GM12878 (cell line): ENCODE results near the gene LITAF. TPM values are rescaled to one million over a fixed set of nuclear protein-coding genes. Genes with fewer than 3 reads are reported as not detected.

Source experiments
- ATAC-seq: fragments of 200-7000 bp; cut with Tn5 transposase; 3 replicates; pipeline ENCODE4 v1.9.1; 2020; ENCODE audit warnings: mild to moderate bottlenecking, moderate library complexity
- BruUV-seq: library from RNA; stranded (reverse); fragments of 400-500 nt; replicated peaks from 2 replicates; lab custom pipeline; 2021; lab: Mats Ljungman, UMichigan
- CTCF ChIA-PET: fragments of 300-600 bp; sonication (Branson Sonifier 250); formaldehyde crosslinking; extraction: SDS; loops from one replicate; lab custom pipeline; 2021; ENCODE audit warnings: inconsistent platforms; lab: Yijun Ruan, JAX
- POLR2A ChIA-PET: fragments of 350-600 bp; formaldehyde crosslinking; extraction: SDS; loops from one replicate; lab custom pipeline; 2021; ENCODE audit warnings: inconsistent platforms; lab: Charles Lee
- RAD21 ChIA-PET: fragments of 300-600 bp; sonication (Branson Sonifier 250); formaldehyde crosslinking; loops from one replicate; lab custom pipeline; 2023; ENCODE audit warnings: antibody characterized with exemption; ENCODE audit not compliant: unreplicated experiment; lab: Charles Lee
- SMC1A ChIA-PET: fragments of 300-600 bp; sonication (Branson Sonifier 250); formaldehyde crosslinking; loops from one replicate; lab custom pipeline; 2023; ENCODE audit not compliant: unreplicated experiment, uncharacterized antibody; lab: Charles Lee
- DNase-seq: peaks from one replicate; pipeline ENCODE4 v3.0.0-alpha.2; 2011; ENCODE audit warnings: low read depth, low spot score
- FAIRE-seq: peaks from 3 replicates; lab custom pipeline; 2011; peaks lifted over from hg19 to GRCh38; lab: Jason Lieb, UNC
- H2AFZ ChIP-seq: 2 replicates; pipeline ENCODE4 v1.6.0; 2011; ENCODE audit warnings: low read depth, low read length, control low read depth; ENCODE audit not compliant: control insufficient read depth
- H3K27ac ChIP-seq: 2 replicates; pipeline ENCODE4 v1.5.1; 2011; ENCODE audit warnings: control low read depth; ENCODE audit not compliant: control insufficient read depth, insufficient read depth
- H3K27me3 ChIP-seq, 2 experiments: replicated peaks in 1 of 2; 2 replicates each; pipeline versions ENCODE4 v1.6.0 to v1.6.1; 2011; ENCODE audit warnings: low read length in 1 of 2; ENCODE audit not compliant: control insufficient read depth in 2 of 2, insufficient read depth in 2 of 2
- H3K36me3 ChIP-seq, 2 experiments: 2 replicates each; pipeline ENCODE4 v1.5.1; 2011; ENCODE audit warnings: low read length in 1 of 2; ENCODE audit not compliant: control insufficient read depth in 2 of 2, insufficient read depth in 2 of 2
- H3K4me1 ChIP-seq: 2 replicates; pipeline ENCODE4 v1.6.1; 2011; ENCODE audit warnings: mild to moderate bottlenecking, low read length, moderate library complexity, mixed read lengths; ENCODE audit not compliant: control insufficient read depth, insufficient read depth
- H3K4me2 ChIP-seq: 2 replicates; pipeline ENCODE4 v1.6.0; 2011; ENCODE audit warnings: control low read depth; ENCODE audit not compliant: control insufficient read depth, insufficient read depth
- H3K4me3 ChIP-seq: fragments of 200-600 bp; sonication (generic); 2 replicates; pipeline ENCODE4 v1.5.1; 2016
- H3K79me2 ChIP-seq: 2 replicates; pipeline ENCODE4 v1.6.0; 2011; ENCODE audit warnings: low read length; ENCODE audit not compliant: control insufficient read depth, insufficient read depth
- H3K9ac ChIP-seq: 2 replicates; pipeline ENCODE4 v1.8.0; 2011; ENCODE audit warnings: low read length, control low read depth, mixed read lengths; ENCODE audit not compliant: control insufficient read depth, insufficient read depth
- H3K9me3 ChIP-seq: replicated peaks from 3 replicates; pipeline ENCODE4 v1.5.1; 2011; ENCODE audit warnings: mild to moderate bottlenecking, low read length; ENCODE audit not compliant: control insufficient read depth, insufficient read depth
- H4K20me1 ChIP-seq: 2 replicates; pipeline ENCODE4 v1.6.0; 2011; ENCODE audit not compliant: control insufficient read depth, insufficient read depth
- KLF5 ChIP-seq: fragments of 450-650 bp; IDR thresholded peaks from 2 replicates; pipeline ENCODE4 v1.6.1; 2014; ENCODE audit warnings: mild to moderate bottlenecking; ENCODE audit not compliant: partially characterized antibody
- NKRF ChIP-seq: fragments of 450-650 bp; conservative IDR thresholded peaks from 2 replicates; pipeline ENCODE4 v1.6.1; 2017; ENCODE audit warnings: mild to moderate bottlenecking, moderate library complexity
- SRF ChIP-seq, 2 experiments: IDR thresholded peaks; 2 replicates each; pipeline ENCODE4 v1.6.1; 2011; ENCODE audit warnings: low read depth in 2 of 2, low read length in 2 of 2, mild to moderate bottlenecking in 1 of 2, moderate library complexity in 1 of 2
- ZBTB40 ChIP-seq: fragments of 450-650 bp; IDR thresholded peaks from 2 replicates; pipeline ENCODE4 v1.6.1; 2016; ENCODE audit warnings: mild to moderate bottlenecking, moderate library complexity, borderline replicate concordance
- ZZZ3 ChIP-seq: IDR thresholded peaks from 2 replicates; pipeline ENCODE4 v1.6.1; 2011; ENCODE audit warnings: low read depth; ENCODE audit not compliant: control insufficient read depth, insufficient read length
- WGBS: methylation state at CpG from one replicate; pipeline ENCODE4 v1.1.6; 2016; ENCODE audit warnings: low lambda C conversion rate; ENCODE audit not compliant: insufficient replicate concordance, insufficient coverage; ENCODE audit errors: missing lambda C conversion rate; 5-methylcytosine and 5-hydroxymethylcytosine counted together
- in situ Hi-C: fragments of 300-500 bp; cut with MboI; formaldehyde crosslinking; loops from 9 replicates; pipeline ENCODE4 v1.14.3; 2018; ENCODE audit warnings: mixed read lengths
- intact Hi-C: fragments of 100-400 bp; cut with micrococcal nuclease; formaldehyde crosslinking; loops from one replicate; pipeline ENCODE4 v1.14.2; 2022; ENCODE audit not compliant: unreplicated experiment
- polyA plus RNA-seq, 11 experiments: library from polyadenylated mRNA; depleted of rRNA in 4 of 11; unstranded in 6 of 11; stranded (reverse) in 5 of 11; fragments of >200 nt; fragmentation: Nextera tagmentation in 4 of 11; fragmentation: Illumina TruSeq in 1 of 11; extraction: Ambion mirVana in 4 of 11; extraction: Trizol in 1 of 11; gene quantifications; 1 replicate in 1 of 11; 2 replicates in 10 of 11; pipeline versions ENCODE4 v1.2.1 to v1.2.3, GENCODE V29; 2011 to 2016; ENCODE audit warnings: inconsistent platforms in 2 of 11, missing spikeins in 2 of 11, low read depth in 1 of 11
- total RNA-seq, 4 experiments: library from RNA; depleted of rRNA in 3 of 4; stranded (reverse); fragments of >200 nt in 3 of 4; fragmentation: Illumina TruSeq in 1 of 4; extraction: Trizol in 1 of 4; gene quantifications; 2 replicates each; pipeline versions ENCODE4 v1.2.1 to v1.2.3, GENCODE V29; 2013 to 2021

Gene LITAF
- total and polyA plus RNA-seq, 10 of the 15 experiments (the other 5 are each of a cell fraction or from before 2014, with no cell fraction given): 99.2 to 211 (median 147) TPM

GRCh38 chr16:11632455-11632939, 45.8 kb upstream of the LITAF start:
- 61% methylated on average over 14 of the region's 15 CpGs for WGBS
- intact Hi-C loops: no loop called here
- peaks cover 8% of the 10 kb centered on the region for H3K4me1 ChIP-seq
- no TSS peak for BruUV-seq
- RAD21 ChIA-PET: interaction anchor here (1.1 kb wide), 1 partner anchor 48 kb away, joined by 3 read pairs; no protein-coding TSS in a partner anchor
- CTCF ChIA-PET: interaction anchor here (1.0 to 4.3 kb wide), 3 partner anchors 9 to 100 kb away, joined by 3 to 31 read pairs (median 4); no protein-coding TSS in a partner anchor
- ATAC-seq: no peak
- H4K20me1 ChIP-seq: no peaks in the 10 kb centered on the region
- no peak overlapping the region for H3K27ac ChIP-seq
- H3K9ac ChIP-seq: no peak overlapping the region
- no peaks in the 10 kb centered on the region; a peak in 1 of 4 replicates for H3K27me3 ChIP-seq
- POLR2A ChIA-PET: no interaction called here
- no peak for TF ChIP-seq KLF5
- TF ChIP-seq ZZZ3: no peak
- TF ChIP-seq NKRF: no peak
- TF ChIP-seq, all 136 proteins: peak for 0
- FAIRE-seq (no peak), DNase-seq (no peak)
- SMC1A ChIA-PET: interaction anchor here (1.0 to 2.0 kb wide), 2 partner anchors 100 to 223 kb away, joined by 3 to 6 read pairs; no protein-coding TSS in a partner anchor
- Histone ChIP-seq H3K79me2 (no peaks in the 10 kb centered on the region), H3K9me3 (no peaks in the 10 kb centered on the region; the same call in 2 of the 3 replicates), H3K36me3 (no peaks in the 10 kb centered on the region), H3K4me3 (no peak overlapping the region), H3K4me2 (no peak overlapping the region), H2AFZ (no peak overlapping the region)
- in situ Hi-C loops: no loop called here

GRCh38 chr16:11631214-11631613, 44.5 kb upstream of the LITAF start:
- in situ Hi-C loops: no loop called here
- DNase-seq (no peak), ATAC-seq (no peak), FAIRE-seq (no peak)
- CTCF ChIA-PET: interaction anchor here (1.0 to 4.3 kb wide), 2 partner anchors 11 to 96 kb away, joined by 3 to 31 read pairs; no protein-coding TSS in a partner anchor
- Histone ChIP-seq H3K79me2 (no peaks in the 10 kb centered on the region), H3K27me3 (no peaks in the 10 kb centered on the region), H3K4me1 (peaks cover 8% of the 10 kb centered on the region), H3K9ac (no peak overlapping the region), H2AFZ (no peak overlapping the region), H4K20me1 (no peaks in the 10 kb centered on the region), H3K4me2 (no peak overlapping the region), H3K36me3 (no peaks in the 10 kb centered on the region), H3K27ac (no peak overlapping the region), H3K9me3 (no peaks in the 10 kb centered on the region; the same call in 2 of the 3 replicates)
- intact Hi-C loops: no loop called here
- WGBS: 54% methylated on average over 6 of the region's 7 CpGs
- RAD21 ChIA-PET: interaction anchor here (1.1 kb wide), 1 partner anchor 47 kb away, joined by 3 read pairs; no protein-coding TSS in a partner anchor
- SMC1A ChIA-PET: interaction anchor here (0.8 to 2.0 kb wide), 4 partner anchors 9 to 222 kb away, joined by 3 to 6 read pairs (median 4); no protein-coding TSS in a partner anchor
- POLR2A ChIA-PET: no interaction called here
- BruUV-seq: no TSS peak
- TF ChIP-seq SRF (IDR thresholded peaks at IDR 0.05; ENCODE audit: low read depth in 2 of 2, low read length in 2 of 2) (no peak), ZBTB40 (no peak)
- TF ChIP-seq, all 136 proteins: peak for 0
- H3K4me3 ChIP-seq: no peak overlapping the region
